HG03025 (cell line): ENCODE measurements around the gene KIAA1328.
"Not testable (repeated sequence)": the region's sequence is repeated elsewhere in the genome, so short reads cannot be mapped to it uniquely, and the experiment has no call there.

Source experiments
- ATAC-seq: cut with Tn5 transposase; IDR thresholded peaks from one replicate; pipeline ENCODE4 v1.9.1; 2021; ENCODE audit warnings: mild to moderate bottlenecking, moderate library complexity; ENCODE audit not compliant: unreplicated experiment, low FRiP score

Gene KIAA1328

GRCh38 chr18:37107748-37108522 lies 279.0 kb downstream of the KIAA1328 start:
- no peak for ATAC-seq

DNA sequence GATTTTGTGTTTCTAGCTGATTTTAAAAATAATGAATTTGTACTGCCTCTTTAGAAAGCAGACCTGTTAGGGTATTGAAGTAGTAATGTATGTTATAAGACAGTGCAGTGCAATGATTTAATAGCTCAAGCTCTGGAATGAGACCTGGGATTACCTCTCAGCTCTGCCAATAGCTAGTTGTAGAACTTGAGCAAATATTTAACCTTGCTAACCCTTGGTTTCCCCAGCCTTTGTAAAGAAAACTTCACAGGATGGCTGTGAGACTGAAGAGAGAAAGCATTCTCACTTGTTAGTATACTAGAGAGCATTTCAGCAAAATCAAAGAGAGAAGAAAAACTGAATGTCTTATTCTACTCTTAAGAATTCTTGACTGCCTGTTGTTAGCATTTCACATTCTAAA lies 293.9 kb downstream of the KIAA1328 start:
- ATAC-seq, result no peak

DNA sequence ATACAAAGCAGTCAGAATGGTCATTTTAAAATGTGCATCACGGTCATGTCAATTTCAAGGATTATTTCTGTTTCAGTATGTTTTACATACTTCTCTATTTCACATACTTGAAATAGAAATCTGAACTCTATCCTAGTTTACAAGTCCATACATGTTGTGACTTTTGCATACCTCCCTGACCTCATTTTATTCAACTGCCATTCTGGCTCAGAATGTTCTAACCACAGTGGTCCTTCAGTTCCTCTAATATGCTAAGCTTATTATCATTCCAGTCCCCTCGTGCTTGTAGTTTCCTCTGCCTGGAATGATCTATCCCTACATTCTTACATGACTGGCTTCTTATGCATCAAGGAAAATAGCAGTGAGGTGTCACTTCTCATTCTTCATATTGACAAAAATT lies 295.6 kb downstream of the KIAA1328 start:
- no peak for ATAC-seq

GRCh38 chr18:37135177-37135576 lies 306.2 kb downstream of the KIAA1328 start:
- no peak for ATAC-seq

DNA sequence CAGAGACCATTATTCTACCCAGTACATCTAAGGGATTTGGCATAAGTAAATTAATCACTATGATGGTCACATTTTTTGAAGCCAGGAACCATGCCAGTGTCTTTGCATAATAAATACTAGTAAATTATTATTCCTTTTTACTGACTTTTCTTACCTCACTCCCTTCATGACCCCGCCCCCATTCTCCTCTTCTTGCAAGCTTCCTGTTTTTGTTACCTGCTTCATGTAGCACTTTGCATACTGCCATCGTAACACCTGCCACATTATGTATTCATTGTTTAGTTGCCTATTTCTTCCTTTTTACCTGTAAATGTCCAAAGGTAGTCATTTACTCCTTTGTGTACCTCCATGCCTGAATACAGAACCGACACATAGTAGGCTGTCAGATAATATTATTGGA lies 309.5 kb downstream of the KIAA1328 start:
- ATAC-seq, result no peak

- no peak for ATAC-seq
These were observed 310.9 kb downstream of the KIAA1328 start for GRCh38 chr18:37139876-37140275.

DNA sequence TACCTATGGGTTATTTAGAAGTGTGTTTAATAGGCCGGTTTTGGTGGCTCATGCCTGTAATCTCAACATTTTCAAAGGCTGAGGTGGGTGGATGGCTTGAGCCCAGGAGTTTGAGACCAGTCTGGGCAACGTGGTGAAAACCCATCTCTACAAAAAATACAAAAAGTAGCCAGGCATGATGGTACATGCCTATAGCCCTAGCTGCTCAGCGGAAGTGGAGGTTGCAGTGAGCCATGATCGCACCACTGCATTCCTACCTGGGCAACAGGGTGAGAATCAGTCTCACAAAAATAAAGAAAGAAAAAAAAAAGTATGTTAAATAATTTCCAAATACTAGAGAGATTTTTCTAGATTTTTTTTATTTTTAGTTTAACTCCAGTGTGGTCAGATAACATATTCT lies 316.0 kb downstream of the KIAA1328 start:
- no peak for ATAC-seq

DNA sequence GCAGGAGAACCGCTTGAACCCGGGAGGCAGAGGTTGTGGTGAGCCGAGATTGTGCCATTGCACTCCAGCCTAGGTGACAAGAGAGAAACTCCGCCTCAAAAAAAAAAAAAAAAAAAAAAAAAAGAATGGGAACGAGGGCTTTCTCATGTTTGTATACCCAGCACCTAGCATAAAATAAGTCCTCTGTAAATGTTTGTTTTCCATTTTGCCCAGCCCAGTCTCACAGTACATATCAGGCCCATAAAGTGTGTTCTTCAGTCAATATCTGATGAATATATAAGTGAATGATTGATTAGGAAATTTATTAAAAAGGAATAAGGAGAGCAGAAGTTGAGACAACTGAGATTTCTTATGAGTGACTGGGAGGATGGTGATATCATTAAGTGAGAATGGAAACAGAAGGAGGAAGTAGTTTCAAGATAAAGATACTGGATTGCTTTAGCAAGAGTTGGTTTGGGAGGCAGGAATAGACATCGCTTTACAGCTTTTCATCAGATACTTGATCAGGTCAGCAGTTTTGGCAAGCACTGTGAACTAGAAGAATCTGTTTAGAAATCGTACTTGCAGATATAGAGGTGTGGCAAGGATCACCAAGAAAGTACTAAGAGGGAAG lies 327.5 kb downstream of the KIAA1328 start:
- no peak for ATAC-seq

DNA sequence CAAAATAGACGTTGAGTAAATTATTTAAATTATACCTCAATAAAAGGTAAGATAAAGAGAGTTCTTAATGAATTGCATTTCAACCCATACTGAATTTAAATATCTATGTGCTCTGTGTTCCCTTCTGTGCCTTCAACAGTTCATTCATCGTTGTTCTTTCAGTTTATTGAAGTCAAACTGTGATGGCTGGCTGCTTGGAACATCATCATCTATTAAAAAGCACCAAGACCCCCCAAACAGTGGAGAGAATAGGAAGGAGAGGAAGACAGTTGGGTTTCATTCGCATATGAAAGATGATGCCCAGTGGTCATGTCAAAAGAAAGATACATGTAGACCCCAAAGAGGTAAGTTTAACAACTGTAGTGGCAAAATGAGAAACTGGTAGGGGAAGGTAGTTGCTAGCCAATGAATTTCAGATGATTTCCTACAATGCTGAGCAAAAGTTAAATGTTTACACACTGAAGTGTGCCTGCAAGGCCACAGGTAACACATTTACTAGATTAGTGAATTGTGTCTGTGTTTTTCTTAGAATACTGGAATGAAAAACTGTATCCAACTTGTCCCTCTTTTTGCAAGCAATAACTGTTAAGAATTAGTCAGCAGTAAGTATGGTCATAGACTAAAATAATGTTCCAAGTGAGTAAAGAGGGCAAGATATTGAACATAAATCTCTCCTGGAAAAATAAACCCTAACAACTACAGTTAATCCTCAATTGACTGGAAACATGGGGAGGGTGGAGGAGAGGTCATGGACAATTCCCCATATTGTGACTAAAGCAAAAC lies 331.3 kb downstream of the KIAA1328 start:
- no peak for ATAC-seq

- ATAC-seq, result no peak
These were observed 332.6 kb downstream of the KIAA1328 start for GRCh38 chr18:37161491-37161890.

DNA sequence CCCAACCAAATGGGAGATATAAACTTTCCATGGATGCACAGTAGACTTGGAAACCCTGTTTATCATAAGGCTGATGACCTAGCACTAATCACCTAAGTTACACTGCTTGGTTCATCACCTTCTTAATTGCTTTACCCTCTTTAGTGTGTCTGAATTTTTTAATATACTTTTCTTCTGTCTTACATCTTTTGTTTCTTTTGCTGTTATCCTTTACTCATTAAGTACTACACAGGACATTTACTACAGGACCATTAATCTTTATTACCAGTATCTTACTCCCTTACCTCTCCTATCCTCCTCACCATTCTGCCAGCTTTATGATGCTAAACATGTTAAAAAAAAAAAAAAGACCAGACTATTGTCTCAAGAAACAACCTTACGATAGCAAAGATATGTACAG lies 333.6 kb downstream of the KIAA1328 start:
- ATAC-seq, result no peak

GRCh38 chr18:37163119-37163518 lies 334.2 kb downstream of the KIAA1328 start:
- ATAC-seq, result no peak

DNA sequence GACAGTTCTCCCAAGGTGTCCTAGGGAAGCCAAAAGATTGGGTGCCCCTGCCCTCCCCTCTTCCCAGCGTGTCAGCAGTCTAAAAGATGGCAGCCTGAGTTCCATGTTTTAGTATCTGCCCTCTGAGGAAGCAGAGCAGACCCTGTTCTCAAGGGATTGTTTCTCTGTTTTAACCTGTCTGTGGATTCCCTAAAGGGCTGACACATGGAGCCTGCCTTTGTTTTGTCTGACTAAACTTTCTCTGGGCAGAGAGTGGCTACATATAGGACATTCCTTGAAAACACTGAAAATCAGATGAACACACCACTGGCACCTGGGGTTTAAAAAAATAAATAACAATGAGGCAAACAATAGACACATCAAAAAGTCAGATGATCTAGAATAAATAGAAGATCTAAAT lies 337.6 kb downstream of the KIAA1328 start:
- ATAC-seq, result no peak

GRCh38 chr18:37166966-37167365 lies 338.0 kb downstream of the KIAA1328 start:
- not testable (repeated sequence) for ATAC-seq

GRCh38 chr18:37170984-37171383 lies 342.1 kb downstream of the KIAA1328 start:
- ATAC-seq, result no peak

DNA sequence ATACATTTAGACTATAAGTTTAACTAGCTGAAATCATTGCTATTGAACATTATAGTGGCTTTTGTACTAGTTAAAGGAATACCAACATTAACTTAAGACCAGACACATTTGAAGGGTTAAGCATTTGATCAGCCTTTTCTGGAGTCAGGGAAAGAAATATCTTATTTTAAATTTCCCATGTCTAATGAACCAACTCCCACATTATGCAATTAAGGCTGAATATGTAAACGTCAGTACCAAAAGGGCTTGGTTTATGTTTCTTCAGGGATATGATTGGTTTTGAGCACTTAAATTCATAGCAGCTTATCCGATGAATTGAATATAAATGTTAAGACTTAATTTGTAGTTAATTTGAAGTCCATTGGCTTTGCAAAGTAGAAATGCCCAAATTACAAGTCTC lies 344.5 kb downstream of the KIAA1328 start:
- no peak for ATAC-seq

DNA sequence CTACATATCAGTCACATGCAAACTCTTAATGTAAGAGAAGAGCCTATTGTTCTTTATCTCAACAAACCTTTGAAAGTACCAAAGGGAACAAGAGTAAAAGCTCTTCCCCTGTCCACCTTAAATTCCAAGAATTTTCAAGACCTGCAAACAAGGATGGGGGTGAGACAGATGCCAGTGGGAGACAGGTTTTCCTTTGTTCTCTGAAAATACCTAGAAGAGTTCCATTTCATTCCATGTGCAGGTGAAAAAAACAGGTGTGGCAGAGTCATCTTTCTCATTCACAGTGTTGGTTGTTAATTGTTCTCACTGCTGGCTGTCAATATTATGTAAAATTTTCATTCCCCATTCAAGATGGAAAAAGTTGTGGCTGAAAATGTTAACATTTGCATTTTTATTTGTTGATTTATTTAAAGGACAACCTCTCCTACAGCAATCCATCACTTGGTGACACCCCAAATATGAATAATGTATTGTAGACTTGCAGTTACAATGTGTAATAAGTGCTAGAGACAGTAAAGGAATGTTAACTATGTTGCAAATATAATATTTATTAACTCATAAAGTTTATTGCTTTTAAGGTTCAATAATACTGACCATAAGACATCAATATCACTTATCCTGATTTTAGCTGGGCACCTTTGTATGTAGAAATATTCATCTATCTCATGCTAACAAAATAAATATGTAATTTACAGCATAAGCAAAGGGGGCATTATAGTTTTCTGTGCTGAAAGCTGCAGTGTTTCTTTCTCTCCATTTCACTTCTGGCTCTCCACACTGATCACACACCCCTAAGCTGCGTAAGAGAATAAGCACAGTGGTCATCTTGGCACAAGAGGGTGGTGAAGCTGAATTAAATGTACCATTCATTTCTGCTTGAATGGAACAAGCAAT lies 347.0 kb downstream of the KIAA1328 start:
- ATAC-seq, result no peak

- no peak for ATAC-seq
These were observed 347.7 kb downstream of the KIAA1328 start for GRCh38 chr18:37176621-37176934.

GRCh38 chr18:37179384-37179783 lies 350.5 kb downstream of the KIAA1328 start:
- ATAC-seq, result no peak

DNA sequence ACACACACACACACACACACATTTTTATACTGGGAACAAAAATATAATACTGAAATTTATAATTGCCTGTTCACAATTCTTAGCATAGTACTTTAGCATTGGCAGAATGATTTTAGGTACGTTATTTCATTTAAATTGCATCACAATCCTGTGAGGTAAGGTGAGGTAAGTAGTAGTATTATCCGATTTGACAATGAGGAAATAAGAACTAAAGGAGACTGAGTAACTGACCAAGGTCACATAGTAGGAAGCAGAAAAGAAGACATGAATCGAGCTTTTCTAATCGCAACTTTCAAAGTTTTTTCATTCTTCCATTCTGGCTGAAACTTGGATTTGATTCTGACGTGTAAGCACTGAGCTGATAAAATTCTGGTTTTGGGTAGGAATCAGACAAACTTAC lies 351.2 kb downstream of the KIAA1328 start:
- no peak for ATAC-seq
